Testis (tissue), 2 donors: Measurements from ENCODE around the gene SHCBP1L.

Experiments
- POLR2A ChIP-seq: fragments of 450-650 bp; IDR thresholded peaks from one replicate; pipeline ENCODE4 v1.6.1; 2017; ENCODE audit warnings: antibody characterized with exemption, mild to moderate bottlenecking, moderate library complexity
- TF ChIP-seq, protein P1 (sequence below), 3 experiments: fragments of 450-650 bp in 2 of 3; fragments of 200-600 bp in 1 of 3; sonication (generic) in 1 of 3; IDR thresholded peaks; one replicate each; pipeline ENCODE4 v1.5.1; 2016 to 2019; ENCODE audit warnings: antibody characterized with exemption in 3 of 3, mild to moderate bottlenecking in 2 of 3, moderate library complexity in 1 of 3

DNA sequence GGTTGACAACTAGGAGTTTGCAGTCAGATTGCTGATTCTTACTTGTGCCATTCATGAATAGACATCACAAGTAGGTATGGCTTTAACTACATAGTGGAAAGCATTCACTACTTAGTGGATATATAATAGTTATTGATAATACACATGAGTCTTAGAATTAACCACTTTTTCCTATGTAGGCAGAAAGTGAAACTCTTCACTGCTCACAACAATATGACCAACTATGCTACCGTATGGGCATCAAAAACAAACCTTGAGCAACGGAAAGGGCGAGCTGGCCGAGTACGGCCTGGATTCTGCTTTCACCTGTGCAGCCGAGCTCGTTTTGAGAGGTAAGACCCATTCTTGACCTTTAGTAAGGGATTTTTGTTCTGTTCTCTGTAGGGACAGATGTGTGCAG lies 75.1 kb downstream of the SHCBP1L start:
- TF ChIP-seq, protein P1, sequence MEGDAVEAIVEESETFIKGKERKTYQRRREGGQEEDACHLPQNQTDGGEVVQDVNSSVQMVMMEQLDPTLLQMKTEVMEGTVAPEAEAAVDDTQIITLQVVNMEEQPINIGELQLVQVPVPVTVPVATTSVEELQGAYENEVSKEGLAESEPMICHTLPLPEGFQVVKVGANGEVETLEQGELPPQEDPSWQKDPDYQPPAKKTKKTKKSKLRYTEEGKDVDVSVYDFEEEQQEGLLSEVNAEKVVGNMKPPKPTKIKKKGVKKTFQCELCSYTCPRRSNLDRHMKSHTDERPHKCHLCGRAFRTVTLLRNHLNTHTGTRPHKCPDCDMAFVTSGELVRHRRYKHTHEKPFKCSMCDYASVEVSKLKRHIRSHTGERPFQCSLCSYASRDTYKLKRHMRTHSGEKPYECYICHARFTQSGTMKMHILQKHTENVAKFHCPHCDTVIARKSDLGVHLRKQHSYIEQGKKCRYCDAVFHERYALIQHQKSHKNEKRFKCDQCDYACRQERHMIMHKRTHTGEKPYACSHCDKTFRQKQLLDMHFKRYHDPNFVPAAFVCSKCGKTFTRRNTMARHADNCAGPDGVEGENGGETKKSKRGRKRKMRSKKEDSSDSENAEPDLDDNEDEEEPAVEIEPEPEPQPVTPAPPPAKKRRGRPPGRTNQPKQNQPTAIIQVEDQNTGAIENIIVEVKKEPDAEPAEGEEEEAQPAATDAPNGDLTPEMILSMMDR (IDR thresholded peaks at IDR 0.05): no peak
- TF ChIP-seq POLR2A: no peak
